Stomach smooth muscle (tissue), 2 donors: ENCODE data around the gene GHITM.
"Not testable (repeated sequence)": the region's sequence is repeated elsewhere in the genome, so short reads cannot be mapped to it uniquely, and the experiment has no call there.

Experiments
- H3K27ac ChIP-seq: one replicate; pipeline ENCODE4 v1.7.0; 2013; ENCODE audit warnings: mild to moderate bottlenecking, low read length, inconsistent platforms
- H3K27me3 ChIP-seq, 2 donors: one replicate each; pipeline ENCODE4 v1.7.0; 2013; ENCODE audit warnings: low read length in 2 of 2; ENCODE audit not compliant: insufficient read depth in 2 of 2, control insufficient read depth in 1 of 2
- H3K36me3 ChIP-seq, 2 donors: one replicate each; pipeline ENCODE4 v1.7.0; 2013; ENCODE audit warnings: low read length in 2 of 2; ENCODE audit not compliant: control insufficient read depth in 2 of 2, insufficient read depth in 2 of 2
- H3K4me1 ChIP-seq: one replicate; pipeline ENCODE4 v1.7.0; 2013; ENCODE audit warnings: low read length; ENCODE audit not compliant: control insufficient read depth, insufficient read depth
- H3K4me3 ChIP-seq, 2 donors: one replicate each; pipeline ENCODE4 v1.7.0; 2013; ENCODE audit warnings: low read length in 2 of 2
- H3K9ac ChIP-seq, 2 donors: one replicate each; pipeline ENCODE4 v1.7.0; 2013; ENCODE audit warnings: low read length in 2 of 2, mild to moderate bottlenecking in 1 of 2
- H3K9me3 ChIP-seq, 2 donors: one replicate each; pipeline ENCODE4 v1.7.0; 2013; ENCODE audit warnings: low read length in 2 of 2; ENCODE audit not compliant: control insufficient read depth in 2 of 2
- donor health status: healthy.
- donor health status: Pancreatic carcinoma.

Gene GHITM

GRCh38 chr10:84117686-84118394 is 21.5 kb upstream of the GHITM start:
- Histone ChIP-seq H3K27ac (no peak overlapping the region), H3K4me3 (no peak overlapping the region), H3K27me3 (no peaks in the 10 kb centered on the region), H3K9me3 (no peaks in the 10 kb centered on the region), H3K4me1 (no peaks in the 10 kb centered on the region), H3K36me3 (no peaks in the 10 kb centered on the region), H3K9ac (no peak overlapping the region)

DNA sequence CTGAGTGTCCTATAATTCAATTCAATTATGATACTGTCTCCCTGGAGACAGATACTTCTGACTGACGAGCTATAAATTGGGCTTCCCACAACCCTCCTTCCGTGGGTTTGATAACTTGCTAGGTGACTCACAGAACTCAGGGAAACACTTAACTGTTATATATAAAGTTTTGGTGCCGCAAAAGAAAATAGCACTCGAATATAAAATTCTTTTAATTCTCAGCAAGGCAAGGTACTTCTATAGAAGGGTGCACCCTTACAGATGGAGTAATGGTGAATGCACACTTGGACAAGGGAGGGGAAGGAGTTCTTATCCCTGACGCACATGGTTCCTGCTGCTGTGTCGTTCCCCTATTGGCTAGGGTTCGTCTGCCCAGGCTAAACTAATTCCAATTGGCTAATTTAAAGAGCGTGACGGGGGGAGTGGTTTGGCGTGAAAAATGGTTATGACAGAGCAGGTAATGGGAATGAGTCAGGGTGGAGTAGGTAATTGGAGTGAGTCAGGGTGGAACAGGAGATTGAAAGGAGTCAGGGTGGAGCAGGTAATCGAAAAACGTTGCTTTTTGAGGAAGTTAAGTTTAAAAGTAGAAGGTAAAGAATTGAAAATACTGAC is 20.8 kb upstream of the GHITM start:
- Histone ChIP-seq H3K9ac (no peak overlapping the region), H3K4me3 (no peak overlapping the region), H3K36me3 (no peaks in the 10 kb centered on the region), H3K27ac (no peak overlapping the region), H3K9me3 (no peaks in the 10 kb centered on the region), H3K27me3 (no peaks in the 10 kb centered on the region), H3K4me1 (no peaks in the 10 kb centered on the region)

DNA sequence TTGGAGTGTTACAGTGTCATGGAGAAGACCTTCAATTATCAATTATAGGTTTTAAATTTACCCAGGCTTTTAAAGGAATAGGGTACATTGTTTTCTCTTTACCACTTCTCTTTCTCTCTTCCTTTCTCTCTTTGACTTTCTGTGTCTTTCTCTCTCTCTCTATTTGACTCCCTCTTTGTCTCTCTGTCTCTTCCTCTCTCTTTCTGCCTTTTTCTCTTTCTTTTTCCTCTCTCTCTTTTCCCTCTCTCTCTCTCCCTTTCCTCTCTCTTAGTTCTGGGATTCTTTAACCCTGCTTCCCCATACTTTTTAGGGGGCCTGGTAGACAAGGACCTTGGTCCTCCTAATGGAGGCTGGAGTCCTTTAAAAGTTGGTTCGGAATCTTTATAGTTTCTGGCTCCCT is 15.9 kb upstream of the GHITM start:
- Histone ChIP-seq H3K36me3 (no peaks in the 10 kb centered on the region), H3K27me3 (no peaks in the 10 kb centered on the region), H3K9me3 (peaks cover 0 to 6% of the 10 kb centered on the region in 2 donors), H3K4me1 (no peaks in the 10 kb centered on the region), H3K27ac (no peak overlapping the region), H3K4me3 (no peak overlapping the region), H3K9ac (no peak overlapping the region)

DNA sequence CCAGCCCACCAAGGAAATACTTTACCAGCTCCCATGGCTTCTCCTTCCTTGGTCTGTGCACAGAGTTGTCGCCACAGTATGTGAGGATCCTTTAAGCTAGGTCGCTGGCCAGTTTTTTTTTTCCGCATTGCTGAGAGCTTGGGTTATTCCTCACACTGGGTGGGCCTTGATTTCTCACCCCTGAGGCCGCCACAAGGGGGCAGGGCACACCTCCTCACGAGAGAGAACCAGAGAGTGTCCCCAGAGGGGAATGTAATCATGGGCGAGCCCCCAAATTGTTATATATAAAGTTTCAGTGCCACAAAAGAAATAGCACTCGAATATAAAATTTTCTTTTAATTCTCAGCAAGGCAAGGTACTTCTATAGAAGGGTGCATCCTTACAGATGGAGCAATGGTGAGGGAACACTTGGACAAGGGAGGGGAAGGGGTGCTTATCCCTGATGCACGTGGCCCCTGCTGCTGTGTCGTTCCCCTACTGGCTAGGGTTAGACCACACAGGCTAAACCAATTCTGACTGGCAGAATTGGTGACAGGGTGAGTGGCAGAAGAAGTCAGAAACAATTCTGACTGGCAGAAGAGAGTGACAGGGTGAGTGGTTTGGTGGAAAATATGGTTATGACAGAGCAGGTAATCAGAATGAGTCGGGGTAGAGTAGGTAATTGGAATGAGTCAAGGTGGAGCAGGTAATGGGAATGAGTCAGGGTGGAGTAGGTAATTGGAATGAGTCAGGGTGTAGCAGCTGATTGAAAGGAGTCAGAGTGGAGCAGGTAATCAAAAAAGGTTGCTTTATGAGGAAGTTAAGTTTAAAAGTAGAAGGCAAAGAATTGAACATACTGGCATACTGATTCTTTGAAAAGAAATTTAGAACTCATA is 13.2 kb upstream of the GHITM start:
- not testable (repeated sequence) for H3K4me3 ChIP-seq, H3K27ac ChIP-seq, H3K4me1 ChIP-seq, H3K9me3 ChIP-seq, H3K27me3 ChIP-seq, H3K36me3 ChIP-seq, H3K9ac ChIP-seq

- Histone ChIP-seq H3K9me3 (peaks cover 0 to 9% of the 10 kb centered on the region in 2 donors), H3K27ac (no peak overlapping the region), H3K4me1 (no peaks in the 10 kb centered on the region), H3K9ac (no peak overlapping the region), H3K27me3 (no peaks in the 10 kb centered on the region), H3K36me3 (no peaks in the 10 kb centered on the region), H3K4me3 (no peak overlapping the region)
Measured at GRCh38 chr10:84126785-84127167, 12.5 kb upstream of the GHITM start.

GRCh38 chr10:84135836-84136235 is 3.5 kb upstream of the GHITM start:
- Histone ChIP-seq H3K9me3 (peaks cover 0 to 3% of the 10 kb centered on the region in 2 donors), H3K4me1 (peaks cover 6% of the 10 kb centered on the region), H3K36me3 (no peaks in the 10 kb centered on the region), H3K9ac (no peak overlapping the region), H3K4me3 (no peak overlapping the region), H3K27me3 (no peaks in the 10 kb centered on the region), H3K27ac (no peak overlapping the region)

DNA sequence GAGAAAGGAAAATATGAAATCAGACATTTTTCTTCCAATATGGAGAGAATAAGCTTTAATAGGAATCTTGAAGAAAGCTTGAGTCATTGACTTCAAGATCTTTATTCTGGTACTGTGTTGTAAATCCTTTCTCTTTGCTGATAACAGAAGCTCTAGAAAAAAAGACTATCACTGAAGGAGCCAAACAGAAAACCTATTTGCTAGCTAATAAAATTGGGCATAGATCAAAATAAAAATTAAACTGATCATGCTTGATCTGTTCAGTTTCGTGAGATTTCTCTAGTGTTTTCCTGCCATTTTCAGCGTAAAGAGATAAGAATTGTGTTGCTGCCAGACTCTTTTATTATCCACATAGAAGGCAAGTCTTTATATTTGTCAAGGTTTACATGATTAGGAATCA is 1.5 kb upstream of the GHITM start:
- Histone ChIP-seq H3K4me3 (no peak overlapping the region), H3K9ac (no peak overlapping the region), H3K9me3 (no peaks in the 10 kb centered on the region), H3K27ac (no peak overlapping the region), H3K4me1 (peaks cover 12% of the 10 kb centered on the region), H3K36me3 (peaks cover 1 to 5% of the 10 kb centered on the region in 2 donors), H3K27me3 (no peaks in the 10 kb centered on the region)

GRCh38 chr10:84138478-84139125 is 707 bp upstream of the GHITM start:
- H3K4me3 ChIP-seq: peak overlapping the region; percentile 47 to 98
- peaks cover 12% of the 10 kb centered on the region for H3K4me1 ChIP-seq
- H3K9ac ChIP-seq: peak overlapping the region; percentile 53 to 81
- H3K27me3 ChIP-seq: no peaks in the 10 kb centered on the region
- peak overlapping the region; percentile 94 for H3K27ac ChIP-seq
- peaks cover 7 to 13% of the 10 kb centered on the region in 2 donors for H3K36me3 ChIP-seq
- no peaks in the 10 kb centered on the region for H3K9me3 ChIP-seq

DNA sequence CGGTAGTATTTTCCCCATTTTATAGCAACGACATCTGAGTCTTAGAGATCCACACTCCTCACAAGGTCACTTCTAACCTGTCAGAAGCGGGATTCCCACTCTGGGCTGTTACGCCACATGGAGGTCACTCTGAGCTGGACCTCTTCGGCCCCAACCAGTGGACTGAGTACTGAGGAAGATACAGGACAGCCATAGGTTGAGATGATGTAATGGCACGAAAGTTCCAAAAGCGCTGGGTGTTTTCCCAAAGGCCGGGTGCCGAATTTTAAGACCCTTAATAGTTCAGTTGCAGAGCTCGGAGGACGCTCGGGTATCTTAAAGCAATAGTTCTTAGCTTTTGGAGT is 699 bp downstream of the GHITM start:
- H3K9ac ChIP-seq: peak overlapping the region; percentile 95 to 98
- H3K36me3 ChIP-seq: peaks cover 13 to 25% of the 10 kb centered on the region in 2 donors
- no peaks in the 10 kb centered on the region for H3K27me3 ChIP-seq
- H3K4me3 ChIP-seq: peak overlapping the region; percentile 98
- peak overlapping the region; percentile 94 for H3K27ac ChIP-seq
- no peaks in the 10 kb centered on the region for H3K9me3 ChIP-seq
- H3K4me1 ChIP-seq: peaks cover 12% of the 10 kb centered on the region

DNA sequence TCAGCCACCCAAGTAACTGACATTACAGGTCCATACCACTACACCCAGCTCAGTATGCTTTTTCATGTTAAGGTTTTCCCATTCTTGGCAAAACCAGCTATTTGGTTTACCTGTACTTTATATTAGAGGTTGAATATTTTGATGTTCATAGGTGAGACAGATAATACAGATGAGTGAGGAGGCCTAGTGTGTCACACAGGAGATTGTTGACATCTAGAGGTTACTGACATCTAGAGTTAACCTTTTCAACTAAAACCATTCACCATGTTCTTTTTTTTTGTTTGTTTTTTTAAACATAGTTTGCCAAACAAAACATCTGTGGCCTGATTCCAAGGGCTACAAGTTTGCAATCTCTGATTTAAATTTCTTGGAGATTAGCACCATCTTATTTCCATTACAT is 8.0 kb downstream of the GHITM start:
- Histone ChIP-seq H3K4me3 (no peak overlapping the region), H3K9ac (no peak overlapping the region), H3K9me3 (no peaks in the 10 kb centered on the region), H3K27me3 (no peaks in the 10 kb centered on the region), H3K4me1 (no peaks in the 10 kb centered on the region), H3K36me3 (peaks cover 40 to 67% of the 10 kb centered on the region in 2 donors), H3K27ac (no peak overlapping the region)
